Activated CD4-positive, alpha-beta memory T cell treated with anti-CD3 and anti-CD28 coated beads for 36 hours (primary cell): ENCODE measurements around the gene ITSN1. TPM values are rescaled to one million over a fixed set of nuclear protein-coding genes. Genes with fewer than 3 reads are reported as not detected.

Source experiments
- CTCF ChIA-PET: fragments of 350-600 bp; sonication (Branson Sonifier 250); formaldehyde crosslinking; loops from one replicate; lab custom pipeline; 2021; ENCODE audit warnings: antibody characterized with exemption, inconsistent platforms; lab: Charles Lee
- POLR2A ChIA-PET: fragments of 350-600 bp; sonication (Branson Sonifier 250); formaldehyde crosslinking; loops from one replicate; lab custom pipeline; 2021; ENCODE audit warnings: antibody characterized with exemption; lab: Charles Lee
- DNase-seq: peaks from one replicate; pipeline ENCODE4 v3.0.0-alpha.2; 2020
- H3K27ac Mint-ChIP-seq: one replicate; pipeline ENCODE4 v1.8.0; 2021; ENCODE audit warnings: mixed read lengths
- H3K27me3 Mint-ChIP-seq: one replicate; pipeline ENCODE4 v1.8.0; 2021; ENCODE audit warnings: mixed read lengths
- H3K36me3 Mint-ChIP-seq: one replicate; pipeline ENCODE4 v1.8.0; 2021; ENCODE audit warnings: mixed read lengths
- H3K4me1 Mint-ChIP-seq: one replicate; pipeline ENCODE4 v1.8.0; 2021; ENCODE audit warnings: low read depth, mixed read lengths
- H3K4me3 Mint-ChIP-seq: one replicate; pipeline ENCODE4 v1.8.0; 2021; ENCODE audit warnings: mild to moderate bottlenecking, mixed read lengths
- H3K9me3 Mint-ChIP-seq: one replicate; pipeline ENCODE4 v1.8.0; 2021; ENCODE audit warnings: mixed read lengths
- intact Hi-C: fragments of 100-400 bp; cut with micrococcal nuclease; formaldehyde crosslinking; loops from one replicate; pipeline ENCODE4 v1.15.1; 2023
- total RNA-seq, 2 experiments: library from RNA; stranded (reverse); gene quantifications; one replicate each; pipeline ENCODE4 v1.2.3, GENCODE V29; 2021

ITSN1 gene
- total RNA-seq, 2 experiments from 2014 or later, result 3.2 to 4.5 TPM

- Mint-ChIP-seq H3K9me3 (no peaks in the 10 kb centered on the region), H3K27me3 (peaks cover 16% of the 10 kb centered on the region), H3K4me1 (peaks cover 24% of the 10 kb centered on the region), H3K4me3 (peak within 1 kb of the TSS; percentile 86), H3K36me3 (peaks cover 5% of the 10 kb centered on the region), H3K27ac (peak within 1 kb of the TSS; percentile 93)
- peak; percentile 100 for DNase-seq
- intact Hi-C loops, result loop anchor here (1.0 to 10.0 kb wide), 8 partner anchors 53 to 869 kb away; partner anchors contain the start of genes ATP5PO, DNAJC28, DONSON and GART
- CTCF ChIA-PET, result interaction anchor here (2.6 kb wide), 1 partner anchor 36 kb away, joined by 14 read pairs; no protein-coding TSS in a partner anchor
- POLR2A ChIA-PET, result interaction anchor here (1.1 kb wide), 2 partner anchors 53 to 551 kb away, joined by 3 to 4 read pairs; partner anchors contain the start of gene DONSON
Measured at GRCh38 chr21:33641352-33642026, 812 bp upstream of the ITSN1 start, which contains the start of gene CRYZL1. Gene CRYZL1 (minus strand): TSS chr21:33641741. CDS start chr21:33631551, 10,190 bp downstream.

- Mint-ChIP-seq H3K9me3 (no peaks in the 10 kb centered on the region), H3K27me3 (peaks cover 16% of the 10 kb centered on the region), H3K27ac (no peak overlapping the region), H3K36me3 (no peaks in the 10 kb centered on the region), H3K4me1 (peaks cover 18% of the 10 kb centered on the region), H3K4me3 (peak overlapping the region; percentile 82)
- POLR2A ChIA-PET, result no interaction called here
- intact Hi-C loops, result loop anchor here (1.0 to 10.0 kb wide), 7 partner anchors 101 to 870 kb away; partner anchors contain the start of genes ATP5PO, DNAJC28, GART and MRPS6
- DNase-seq, result peak; percentile 30
- CTCF ChIA-PET, result no interaction called here
Measured at GRCh38 chr21:33642896-33643657, 776 bp downstream of the ITSN1 start.

GRCh38 chr21:33643658-33644311, 1.5 kb downstream of the ITSN1 start:
- Mint-ChIP-seq H3K27ac (no peak overlapping the region), H3K27me3 (peaks cover 16% of the 10 kb centered on the region), H3K36me3 (no peaks in the 10 kb centered on the region), H3K9me3 (no peaks in the 10 kb centered on the region), H3K4me1 (peaks cover 18% of the 10 kb centered on the region), H3K4me3 (peak overlapping the region; percentile 82)
- intact Hi-C loops, result loop anchor here (2.0 to 10.0 kb wide), 3 partner anchors 261 to 871 kb away; partner anchors contain the start of genes MRPS6 and SLC5A3
- POLR2A ChIA-PET, result no interaction called here
- CTCF ChIA-PET, result interaction anchor here (0.7 to 1.0 kb wide), 2 partner anchors 38 to 511 kb away, joined by 3 read pairs; no protein-coding TSS in a partner anchor
- no peak for DNase-seq

- Mint-ChIP-seq H3K36me3 (no peaks in the 10 kb centered on the region), H3K9me3 (no peaks in the 10 kb centered on the region), H3K4me3 (peak overlapping the region; percentile 0), H3K27me3 (peaks cover 16% of the 10 kb centered on the region), H3K4me1 (peaks cover 18% of the 10 kb centered on the region), H3K27ac (no peak overlapping the region)
- ChIA-PET POLR2A (no interaction called here), CTCF (interaction anchor here (0.7 to 1.0 kb wide), 2 partner anchors 39 to 512 kb away, joined by 3 read pairs; no protein-coding TSS in a partner anchor)
- DNase-seq, result no peak
- intact Hi-C loops, result loop anchor here (5.0 to 10.0 kb wide), 2 partner anchors 262 to 430 kb away; partner anchors contain the start of genes MRPS6 and SLC5A3
Measured at GRCh38 chr21:33644383-33645074, 2.2 kb downstream of the ITSN1 start.

DNA sequence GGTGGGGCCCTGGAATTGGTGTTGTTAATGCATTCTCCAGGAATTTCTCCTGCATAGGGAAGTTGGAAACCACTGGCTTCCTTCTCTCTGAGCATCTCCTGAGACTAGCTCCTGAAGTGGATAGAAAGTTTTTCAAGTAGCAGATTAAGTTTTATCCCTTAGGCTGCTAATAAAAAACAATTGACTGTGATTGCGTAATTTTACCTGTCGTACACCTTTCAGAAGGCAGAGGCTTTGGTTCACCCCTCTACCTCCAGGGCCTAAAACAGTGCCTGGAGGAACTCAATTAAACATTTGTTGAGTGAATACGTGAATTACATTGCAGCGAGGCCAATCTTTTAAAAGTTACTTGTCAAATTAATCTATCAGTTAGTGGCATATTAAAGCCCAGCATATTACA, 3.4 kb downstream of the ITSN1 start:
- Mint-ChIP-seq H3K27me3 (peaks cover 16% of the 10 kb centered on the region), H3K4me3 (no peak overlapping the region), H3K9me3 (no peaks in the 10 kb centered on the region), H3K4me1 (peaks cover 12% of the 10 kb centered on the region), H3K36me3 (no peaks in the 10 kb centered on the region), H3K27ac (no peak overlapping the region)
- intact Hi-C loops, result loop anchor here (10.0 kb wide), 1 partner anchor 429 kb away; the partner anchor contains the start of genes MRPS6 and SLC5A3
- CTCF ChIA-PET, result no interaction called here
- POLR2A ChIA-PET, result no interaction called here
- DNase-seq, result no peak

DNA sequence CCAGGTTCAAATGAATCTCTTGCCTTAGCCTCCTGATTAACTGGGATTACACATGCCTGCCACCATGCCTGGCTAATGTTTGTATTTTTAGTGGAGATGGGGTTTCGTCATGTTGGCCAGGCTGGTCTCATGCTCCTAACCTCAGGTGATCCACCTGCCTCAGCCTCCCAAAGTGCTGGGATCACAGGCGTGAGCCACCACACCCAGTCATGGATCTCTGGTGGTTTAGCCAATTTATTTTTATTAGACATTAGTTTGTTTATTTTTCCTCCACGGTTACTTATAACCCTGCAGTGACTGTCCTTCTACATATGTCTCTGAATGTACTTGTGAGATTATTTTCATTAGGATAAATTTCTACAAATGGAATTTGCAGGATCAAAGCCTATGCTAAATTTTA, 5.3 kb downstream of the ITSN1 start:
- Mint-ChIP-seq H3K4me1 (peaks cover 7% of the 10 kb centered on the region), H3K36me3 (no peaks in the 10 kb centered on the region), H3K9me3 (no peaks in the 10 kb centered on the region), H3K27me3 (peaks cover 16% of the 10 kb centered on the region), H3K27ac (no peak overlapping the region), H3K4me3 (no peak overlapping the region)
- intact Hi-C loops, result loop anchor here (10.0 kb wide), 1 partner anchor 427 kb away; the partner anchor contains the start of genes MRPS6 and SLC5A3
- CTCF ChIA-PET, result no interaction called here
- no peak for DNase-seq
- POLR2A ChIA-PET, result no interaction called here

DNA sequence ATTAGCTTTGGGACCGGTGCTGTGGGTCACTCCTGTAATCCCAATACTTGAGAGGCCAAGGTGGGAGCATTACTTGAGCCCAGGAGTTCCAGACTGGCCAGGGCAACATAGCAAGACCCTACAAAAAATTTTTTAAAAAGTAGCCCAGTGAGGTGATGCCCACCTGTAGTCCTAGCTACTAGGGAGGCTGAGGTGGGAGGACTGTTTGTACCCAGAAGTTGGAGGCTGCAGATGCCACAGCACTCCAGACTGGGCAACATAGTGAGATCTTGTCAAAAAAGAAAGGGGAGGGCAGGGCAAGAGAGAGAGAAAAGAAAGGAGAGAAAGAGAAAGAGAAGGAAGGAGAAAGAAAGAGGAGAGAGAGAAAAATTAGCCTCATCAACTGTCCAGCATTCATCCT, 6.3 kb downstream of the ITSN1 start:
- intact Hi-C loops, result loop anchor here (10.0 kb wide), 1 partner anchor 426 kb away; the partner anchor contains the start of genes MRPS6 and SLC5A3
- Mint-ChIP-seq H3K27me3 (peaks cover 11% of the 10 kb centered on the region), H3K9me3 (no peaks in the 10 kb centered on the region), H3K36me3 (no peaks in the 10 kb centered on the region), H3K27ac (no peak overlapping the region), H3K4me1 (peaks cover 3% of the 10 kb centered on the region), H3K4me3 (no peak overlapping the region)
- ChIA-PET POLR2A (no interaction called here), CTCF (no interaction called here)
- no peak for DNase-seq

- Mint-ChIP-seq H3K27ac (no peak overlapping the region), H3K36me3 (no peaks in the 10 kb centered on the region)
- CTCF ChIA-PET, result no interaction called here
Measured at GRCh38 chr21:33650230-33650629, 7.9 kb downstream of the ITSN1 start.

DNA sequence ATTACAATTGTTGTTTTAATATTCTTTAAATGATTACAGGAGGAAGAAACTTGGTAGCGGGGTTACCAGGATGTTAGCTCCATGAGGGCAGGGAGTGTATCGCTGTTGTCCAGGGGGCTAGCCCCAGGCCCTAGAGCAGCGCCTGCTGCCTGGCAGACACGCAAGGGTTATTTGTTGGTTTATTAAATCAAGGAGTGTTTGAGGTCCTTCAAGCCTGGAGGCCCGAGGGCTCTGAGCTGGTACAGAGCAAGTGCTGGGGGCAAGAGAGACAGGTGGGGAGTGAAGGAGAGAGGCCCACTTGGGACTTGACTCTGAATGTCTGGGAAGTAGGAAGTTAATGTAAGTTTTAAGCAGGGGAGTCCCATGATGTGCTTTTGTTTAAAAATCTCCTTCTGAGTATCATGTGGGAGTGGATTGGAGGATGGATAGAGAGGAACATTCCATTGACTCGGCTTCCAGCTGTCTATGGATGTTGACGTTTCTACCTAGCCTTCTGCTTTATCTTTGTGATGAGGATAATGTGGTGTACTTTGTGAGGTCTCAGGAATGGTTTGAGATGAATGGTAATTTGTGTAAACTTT, 8.7 kb downstream of the ITSN1 start:
- Mint-ChIP-seq H3K36me3 (no peaks in the 10 kb centered on the region), H3K4me1 (no peaks in the 10 kb centered on the region), H3K9me3 (no peaks in the 10 kb centered on the region), H3K27me3 (peaks cover 1% of the 10 kb centered on the region), H3K4me3 (no peak overlapping the region), H3K27ac (no peak overlapping the region)
- POLR2A ChIA-PET, result no interaction called here
- intact Hi-C loops, result no loop called here
- DNase-seq, result no peak
- CTCF ChIA-PET, result no interaction called here

More at GRCh38 chr21:33650230-33650629, 7.9 kb downstream of the ITSN1 start:
- H3K4me3 Mint-ChIP-seq, result no peak overlapping the region
- POLR2A ChIA-PET, result no interaction called here
- DNase-seq, result no peak
- intact Hi-C loops, result no loop called here
- H3K9me3 Mint-ChIP-seq, result no peaks in the 10 kb centered on the region
- H3K27me3 Mint-ChIP-seq, result peaks cover 1% of the 10 kb centered on the region
- H3K4me1 Mint-ChIP-seq, result no peaks in the 10 kb centered on the region

DNA sequence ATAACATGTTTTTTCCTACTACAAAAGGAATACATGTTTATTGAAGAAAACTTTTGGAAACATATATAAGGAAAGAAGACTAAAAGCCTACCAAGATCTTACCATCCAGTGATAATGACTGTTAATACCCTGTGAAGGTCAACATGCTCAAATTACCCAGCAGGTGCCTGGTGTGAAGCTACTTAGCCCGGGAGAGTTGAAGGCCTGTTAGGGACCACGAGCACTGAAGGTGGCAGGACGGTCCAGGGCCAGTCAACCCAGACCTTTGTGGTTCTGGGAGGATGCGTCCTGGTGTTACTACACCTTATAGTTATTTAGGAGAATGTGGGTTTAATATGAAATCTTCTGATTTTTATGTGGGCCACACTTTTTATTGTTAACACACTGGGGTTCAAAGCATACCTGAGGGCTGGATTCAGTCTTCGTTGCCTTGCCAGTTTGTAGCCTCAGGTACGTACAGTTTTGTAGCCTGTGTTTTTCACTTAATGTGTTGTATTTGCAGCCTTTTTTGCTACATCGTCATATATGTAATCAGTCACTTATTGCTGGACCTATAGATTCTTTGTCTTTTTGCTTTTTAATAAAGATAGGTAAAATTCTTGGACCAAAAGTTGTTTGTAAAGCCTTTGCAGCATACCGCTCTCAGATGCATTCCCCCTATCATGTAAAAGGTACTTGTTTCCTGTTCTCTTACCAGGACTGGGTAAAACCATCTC, 9.8 kb downstream of the ITSN1 start:
- intact Hi-C loops, result no loop called here
- ChIA-PET POLR2A (no interaction called here), CTCF (no interaction called here)
- H3K27me3 Mint-ChIP-seq, result peaks cover 1% of the 10 kb centered on the region
- H3K36me3 Mint-ChIP-seq, result no peaks in the 10 kb centered on the region
- H3K27ac Mint-ChIP-seq, result no peak overlapping the region
- no peaks in the 10 kb centered on the region for H3K4me1 Mint-ChIP-seq
- no peaks in the 10 kb centered on the region for H3K9me3 Mint-ChIP-seq
- no peak for DNase-seq
- no peak overlapping the region for H3K4me3 Mint-ChIP-seq
